ENCODE results near the gene SMC6. TPM values are rescaled to one million over a fixed set of nuclear protein-coding genes. Genes with fewer than 3 reads are reported as not detected.

The SMC6 gene
- total RNA-seq, 1 experiment from 2014 or later, result 41.3 TPM

- H3K9me3 ChIP-seq, result no peaks in the 10 kb centered on the region; the same call in 1 of the 2 replicates
- no peaks in the 10 kb centered on the region for H3K27me3 ChIP-seq (replicated peaks; ENCODE audit: control insufficient read depth, insufficient read depth, low read length)
- ChIA-PET CTCF (no interaction called here), POLR2A (no interaction called here)
- no peaks in the 10 kb centered on the region for H3K9me3 Mint-ChIP-seq (ENCODE audit: unreplicated experiment)
- intact Hi-C loops (cut with micrococcal nuclease; ENCODE audit: unreplicated experiment), result no loop called here
- DNase-seq, result no peak
- H3K27ac Mint-ChIP-seq (ENCODE audit: unreplicated experiment), result no peak overlapping the region
- H3K36me3 ChIP-seq (ENCODE audit: control insufficient read depth, insufficient read depth, low read length), result no peaks in the 10 kb centered on the region
- H3K4me1 Mint-ChIP-seq (ENCODE audit: low read depth, unreplicated experiment), result no peaks in the 10 kb centered on the region
- no peaks in the 10 kb centered on the region for H3K27me3 Mint-ChIP-seq (ENCODE audit: insufficient read depth, unreplicated experiment)
- no peak for TF ChIP-seq CTCF (IDR thresholded peaks at IDR 0.05; ENCODE audit: insufficient read depth in 1 of 2, low read depth in 1 of 2, low read length in 1 of 2, severe bottlenecking in 1 of 2, unreplicated experiment in 1 of 2)
- no peak overlapping the region for H3K4me3 ChIP-seq (ENCODE audit: low read depth, low read length)
- no peak overlapping the region for H3K4me3 Mint-ChIP-seq (ENCODE audit: unreplicated experiment)
- H3K4me1 ChIP-seq, result no peaks in the 10 kb centered on the region; the same call in none of the 2 replicates
- BruUV-seq (replicated peaks), result no TSS peak
- H3K36me3 Mint-ChIP-seq (ENCODE audit: insufficient read depth, unreplicated experiment), result peaks cover 27% of the 10 kb centered on the region
Measured at GRCh38 chr2:17758118-17758517, 4.5 kb upstream of the SMC6 start.

GRCh38 chr2:17757321-17757720, 3.7 kb upstream of the SMC6 start:
- DNase-seq, result no peak
- Histone ChIP-seq H3K9me3 (no peaks in the 10 kb centered on the region), H3K27me3 (replicated peaks; ENCODE audit: control insufficient read depth, insufficient read depth, low read length) (no peaks in the 10 kb centered on the region), H3K4me3 (ENCODE audit: low read depth, low read length) (no peak overlapping the region), H3K36me3 (ENCODE audit: control insufficient read depth, insufficient read depth, low read length) (no peaks in the 10 kb centered on the region), H3K4me1 (peaks cover 1% of the 10 kb centered on the region)
- TF ChIP-seq CTCF (IDR thresholded peaks at IDR 0.05; ENCODE audit: insufficient read depth in 1 of 2, low read depth in 1 of 2, low read length in 1 of 2, severe bottlenecking in 1 of 2, unreplicated experiment in 1 of 2), result no peak
- Mint-ChIP-seq H3K4me1 (ENCODE audit: low read depth, unreplicated experiment) (no peaks in the 10 kb centered on the region), H3K9me3 (ENCODE audit: unreplicated experiment) (no peaks in the 10 kb centered on the region), H3K27me3 (ENCODE audit: insufficient read depth, unreplicated experiment) (no peaks in the 10 kb centered on the region), H3K27ac (ENCODE audit: unreplicated experiment) (no peak overlapping the region), H3K36me3 (ENCODE audit: insufficient read depth, unreplicated experiment) (peaks cover 24% of the 10 kb centered on the region), H3K4me3 (ENCODE audit: unreplicated experiment) (no peak overlapping the region)
- no TSS peak for BruUV-seq (replicated peaks)
- POLR2A ChIA-PET, result no interaction called here
- intact Hi-C loops (cut with micrococcal nuclease; ENCODE audit: unreplicated experiment), result no loop called here
- CTCF ChIA-PET, result no interaction called here

GRCh38 chr2:17756668-17757067, 3.1 kb upstream of the SMC6 start:
- H3K9me3 ChIP-seq, result no peaks in the 10 kb centered on the region
- no peak overlapping the region for H3K4me3 ChIP-seq (ENCODE audit: low read depth, low read length)
- no TSS peak for BruUV-seq (replicated peaks)
- Mint-ChIP-seq H3K27me3 (ENCODE audit: insufficient read depth, unreplicated experiment) (no peaks in the 10 kb centered on the region), H3K36me3 (ENCODE audit: insufficient read depth, unreplicated experiment) (peaks cover 23% of the 10 kb centered on the region), H3K27ac (ENCODE audit: unreplicated experiment) (no peak overlapping the region), H3K4me3 (ENCODE audit: unreplicated experiment) (no peak overlapping the region), H3K4me1 (ENCODE audit: low read depth, unreplicated experiment) (no peaks in the 10 kb centered on the region), H3K9me3 (ENCODE audit: unreplicated experiment) (no peaks in the 10 kb centered on the region)
- no peak for TF ChIP-seq CTCF (IDR thresholded peaks at IDR 0.05; ENCODE audit: insufficient read depth in 1 of 2, low read depth in 1 of 2, low read length in 1 of 2, severe bottlenecking in 1 of 2, unreplicated experiment in 1 of 2)
- no peaks in the 10 kb centered on the region for H3K27me3 ChIP-seq (replicated peaks; ENCODE audit: control insufficient read depth, insufficient read depth, low read length)
- H3K36me3 ChIP-seq (ENCODE audit: control insufficient read depth, insufficient read depth, low read length), result no peaks in the 10 kb centered on the region
- CTCF ChIA-PET, result no interaction called here
- DNase-seq, result no peak
- POLR2A ChIA-PET, result no interaction called here
- H3K4me1 ChIP-seq, result peaks cover 8% of the 10 kb centered on the region
- intact Hi-C loops (cut with micrococcal nuclease; ENCODE audit: unreplicated experiment), result no loop called here

Data from Caco-2 (cell line).